GM18505 (cell line): ENCODE data around the gene DEFB124.
"Not testable (repeated sequence)": the region's sequence is repeated elsewhere in the genome, so short reads cannot be mapped to it uniquely, and the experiment has no call there.

Source experiments
- ATAC-seq: cut with Tn5 transposase; IDR thresholded peaks from one replicate; pipeline ENCODE4 v1.9.1; 2021; ENCODE audit not compliant: unreplicated experiment
- POLR2A ChIP-seq: IDR thresholded peaks from 4 replicates; pipeline ENCODE4 v1.6.1; 2011; ENCODE audit warnings: borderline replicate concordance; ENCODE audit not compliant: insufficient read depth, insufficient read length; ENCODE audit errors: extremely low read depth

DEFB124 gene

DNA sequence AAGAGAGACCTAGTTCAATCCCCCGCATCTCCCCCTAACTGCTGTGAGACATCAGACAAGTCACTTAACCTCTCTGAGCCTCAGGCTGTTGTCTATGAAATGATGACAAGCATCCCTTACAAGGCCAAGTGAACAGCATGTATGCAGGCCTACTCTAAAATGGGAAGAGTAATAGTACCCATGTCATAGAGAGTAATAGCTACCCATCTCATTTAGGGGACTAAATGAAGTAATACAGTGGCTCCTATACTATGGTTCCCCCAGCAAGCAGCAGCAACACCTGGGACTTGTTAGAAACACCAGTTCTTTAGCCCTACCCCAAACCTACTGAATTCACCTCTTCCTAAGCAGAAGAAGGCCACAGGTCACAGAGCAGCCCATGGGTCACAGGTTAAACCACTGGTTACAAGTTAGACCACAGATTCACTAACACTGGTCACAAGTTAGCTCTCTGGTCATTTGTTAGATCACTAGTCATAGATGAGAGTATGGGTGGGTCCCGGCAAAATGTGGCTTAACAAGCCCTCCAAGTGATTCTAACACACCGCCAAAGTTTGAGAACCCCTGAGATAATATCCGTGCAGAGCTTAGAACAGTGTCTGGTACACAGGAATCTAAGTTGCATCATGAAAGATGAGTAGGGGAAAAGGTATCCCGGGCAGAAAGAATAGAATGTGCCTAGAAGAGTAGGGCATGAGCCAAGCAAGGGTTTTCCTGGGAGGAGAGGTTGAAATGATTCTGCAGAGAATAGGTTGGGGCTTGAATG lies 1.4 kb downstream of the DEFB124 start:
- peak; percentile 12 for ATAC-seq
- TF ChIP-seq POLR2A, result no peak

DNA sequence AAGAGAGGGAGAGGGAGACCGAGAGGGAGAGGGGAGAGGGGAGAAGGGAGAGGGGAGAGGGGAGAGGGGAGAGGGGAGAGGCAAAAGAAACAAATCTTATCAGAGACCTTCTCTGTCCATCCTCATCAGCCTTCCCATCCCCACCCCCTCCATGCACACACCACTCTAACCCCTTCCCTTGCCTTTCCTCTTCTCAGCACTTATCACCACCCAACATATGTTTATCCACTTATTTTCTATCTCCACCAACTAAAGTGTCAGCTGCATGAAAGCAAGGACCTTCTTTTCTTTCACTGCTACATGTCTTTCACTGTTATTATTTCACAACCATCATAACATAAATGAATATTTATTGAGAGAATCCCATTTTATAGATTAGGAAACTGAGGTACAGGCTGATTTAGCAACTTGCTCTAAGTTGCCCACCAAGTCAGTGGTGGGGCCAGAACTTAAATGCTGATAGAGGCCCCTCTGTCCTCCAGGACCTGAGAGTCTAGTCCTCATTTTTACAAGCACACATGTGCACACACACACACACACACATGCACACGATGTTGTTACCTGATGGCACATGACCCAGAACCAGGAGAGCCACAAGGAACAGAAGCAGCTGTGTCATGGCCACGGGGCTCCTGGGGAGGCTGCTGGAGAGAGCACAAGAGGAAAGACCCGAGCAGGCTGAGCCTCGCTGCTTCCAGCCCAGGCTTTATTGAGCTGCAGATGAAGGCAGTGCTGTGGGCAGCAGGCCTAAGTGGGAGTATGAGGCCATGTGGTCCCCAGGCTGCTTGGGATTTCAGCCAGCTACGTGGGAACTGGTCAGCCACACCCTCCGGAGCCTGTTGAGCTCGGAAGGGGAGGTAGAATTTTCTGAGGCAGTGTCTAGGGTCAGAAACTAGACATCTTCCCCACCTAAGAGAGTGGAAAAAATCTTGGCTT lies 2.3 kb downstream of the DEFB124 start:
- TF ChIP-seq POLR2A, result no peak
- no peak for ATAC-seq

DNA sequence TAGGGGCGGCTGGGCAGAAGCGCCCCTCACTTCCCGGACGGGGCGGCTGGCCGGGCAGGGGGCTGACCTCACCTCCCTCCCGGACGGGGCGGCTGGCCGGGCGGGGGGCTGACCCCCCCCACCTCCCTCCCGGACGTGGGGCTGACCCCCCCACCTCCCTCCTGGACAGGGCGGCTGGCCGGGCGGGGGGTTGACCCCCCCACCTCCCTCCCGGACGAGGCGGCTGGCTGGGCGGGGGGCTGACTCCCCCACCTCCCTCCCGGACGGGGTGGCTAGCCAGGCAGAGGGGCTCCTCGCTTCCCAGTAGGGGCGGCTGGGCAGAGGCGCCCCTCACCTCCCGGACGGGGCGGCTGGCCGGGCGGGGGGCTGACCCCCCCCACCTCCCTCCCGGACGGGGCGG lies 4.0 kb downstream of the DEFB124 start:
- not testable (repeated sequence) for ATAC-seq

DNA sequence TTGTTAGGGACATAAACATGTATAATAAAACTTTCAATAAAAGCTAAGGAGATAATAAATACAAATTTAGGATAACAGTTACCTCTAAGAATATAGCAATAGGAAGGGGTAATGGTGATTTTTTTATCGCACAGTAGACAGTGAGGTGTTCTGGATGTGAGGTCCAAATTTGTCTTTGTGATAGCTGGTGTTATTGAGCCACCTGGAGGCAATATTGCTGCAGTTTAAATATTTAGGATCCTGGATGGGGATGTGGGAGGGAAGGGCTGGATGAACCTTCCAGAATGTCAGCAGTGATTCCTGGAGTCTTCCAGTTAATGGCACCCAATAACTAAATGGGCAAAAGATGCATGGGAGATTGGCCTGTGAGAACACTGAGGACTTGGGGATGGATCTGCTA lies 20.6 kb downstream of the DEFB124 start:
- no peak for TF ChIP-seq POLR2A
- no peak for ATAC-seq

DNA sequence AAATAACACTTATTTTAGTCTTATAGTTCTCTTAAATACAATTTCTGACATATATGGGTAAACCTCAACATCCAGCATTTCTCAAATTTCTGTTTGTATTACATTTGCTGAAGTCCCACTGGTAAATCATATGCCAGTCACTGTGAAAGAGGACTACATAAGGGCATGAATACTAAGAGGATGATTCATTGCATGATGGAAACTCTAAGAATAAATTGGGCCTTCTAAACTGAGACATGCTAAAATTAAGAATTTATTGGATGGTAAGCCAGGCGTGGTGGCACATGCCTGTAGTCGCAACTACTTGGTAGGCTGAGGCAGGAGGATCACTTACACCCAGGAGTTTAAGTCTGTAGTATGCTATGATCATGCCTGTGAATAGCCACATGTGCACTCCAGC lies 22.4 kb downstream of the DEFB124 start:
- no peak for ATAC-seq
- no peak for TF ChIP-seq POLR2A

DNA sequence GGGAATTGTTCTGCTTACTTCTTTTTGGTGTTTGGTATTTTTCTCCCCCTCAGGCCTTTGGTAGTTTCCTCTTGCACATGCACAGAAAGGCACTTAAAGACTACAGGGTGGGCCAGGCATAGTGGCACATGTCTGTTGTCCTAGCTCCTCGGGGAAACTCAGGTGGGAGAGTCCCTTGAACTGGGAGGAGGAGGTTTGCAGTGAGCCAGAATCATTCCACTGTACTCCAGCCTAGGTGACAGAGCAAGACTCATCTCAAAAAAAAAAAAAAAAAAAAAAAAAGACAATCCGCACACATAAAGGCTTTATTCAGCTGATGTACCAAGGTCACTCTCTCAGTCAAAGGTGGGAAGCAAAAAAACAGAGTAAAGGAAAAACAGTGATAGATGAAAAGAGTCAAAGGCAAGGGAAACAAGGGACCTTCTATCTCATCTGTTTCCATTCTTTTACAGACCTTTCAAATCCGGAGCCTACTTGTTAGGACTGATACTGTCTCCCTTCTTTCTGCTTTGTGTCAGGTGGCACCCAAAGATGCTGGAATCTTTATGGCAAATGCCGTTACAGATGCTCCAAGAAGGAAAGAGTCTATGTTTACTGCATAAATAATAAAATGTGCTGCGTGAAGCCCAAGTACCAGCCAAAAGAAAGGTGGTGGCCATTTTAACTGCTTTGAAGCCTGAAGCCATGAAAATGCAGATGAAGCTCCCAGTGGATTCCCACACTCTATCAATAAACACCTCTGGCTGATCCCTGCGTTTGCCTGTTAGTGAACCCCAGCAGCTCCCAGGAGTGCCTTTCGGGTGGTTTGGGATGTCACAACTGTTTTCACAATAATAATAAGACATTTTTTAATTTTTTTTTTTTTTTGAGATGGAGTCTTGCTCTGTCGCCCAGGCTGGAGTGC lies 25.2 kb downstream of the DEFB124 start:
- TF ChIP-seq POLR2A, result no peak
- no peak for ATAC-seq

DNA sequence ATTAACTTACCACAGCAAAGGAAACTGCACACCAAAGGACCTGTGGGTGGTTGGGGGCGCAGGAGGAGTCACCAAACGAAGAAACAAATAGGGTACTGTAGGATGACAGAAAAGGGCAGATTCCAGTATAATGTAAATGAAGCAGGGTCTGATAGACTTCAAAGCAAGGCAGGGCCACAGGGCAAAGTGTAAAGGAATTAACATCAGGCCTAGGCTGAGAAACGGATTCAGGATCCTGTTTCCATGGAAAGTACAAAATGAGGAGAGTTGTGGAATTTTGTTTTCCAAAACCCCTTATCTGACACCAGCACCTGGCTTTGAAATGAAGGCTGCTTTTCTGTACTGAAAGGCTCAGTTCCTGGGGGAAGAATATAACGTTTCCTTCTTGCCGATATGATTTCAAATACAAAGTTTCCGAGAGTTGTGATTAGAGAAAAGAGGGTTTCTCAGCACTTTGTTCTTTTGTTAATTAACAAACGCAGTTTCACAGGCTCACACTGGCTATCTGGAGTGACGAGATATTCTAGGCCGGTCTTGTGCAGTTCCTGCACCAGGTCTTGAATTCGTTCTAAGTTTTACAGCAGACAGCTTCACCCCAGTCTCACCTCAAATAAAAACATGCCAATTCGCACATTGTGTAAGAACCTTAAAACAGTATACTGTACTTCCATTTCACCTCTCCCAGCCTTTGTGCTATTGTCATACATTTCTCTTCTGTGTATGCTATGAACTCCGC lies 28.7 kb downstream of the DEFB124 start:
- TF ChIP-seq POLR2A, result no peak
- ATAC-seq, result no peak

DNA sequence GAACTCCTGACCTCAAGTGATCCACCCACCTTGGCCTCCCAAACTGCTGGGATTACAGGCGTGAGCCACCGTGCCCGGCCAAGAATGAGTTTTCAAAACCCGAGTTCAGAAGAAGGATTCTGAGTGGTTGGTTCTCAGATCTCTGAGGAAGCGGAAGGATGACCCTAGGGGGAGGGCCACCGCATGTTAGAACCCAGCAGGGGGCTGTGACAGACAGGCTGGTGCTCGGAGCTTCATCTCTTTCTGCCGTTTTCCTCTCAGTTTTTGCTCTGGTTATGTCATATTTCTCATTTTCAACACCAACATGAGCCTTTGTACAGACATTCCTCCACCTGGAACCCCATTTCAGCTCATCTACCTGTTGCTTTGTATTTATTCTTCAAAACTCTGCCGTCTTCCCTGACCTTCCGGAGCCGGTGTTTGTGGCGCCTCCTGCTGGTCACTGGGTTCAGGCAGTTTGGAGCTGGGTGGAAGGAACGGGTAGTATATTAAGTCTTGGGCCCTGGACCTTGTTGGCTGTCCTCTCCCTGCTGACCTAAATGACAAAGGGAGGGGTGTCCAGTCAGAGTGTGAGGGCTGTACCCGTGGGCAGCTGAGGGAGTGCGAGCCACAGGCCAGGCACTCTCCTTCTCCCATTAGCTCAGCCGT lies 34.8 kb downstream of the DEFB124 start, which contains the start of gene DEFB123:
Gene DEFB123, plus strand, starts transcription at position 621 of the 648 bp plus-strand sequence. CDS start 67 bp downstream, outside the sequence.
- TF ChIP-seq POLR2A, result no peak
- no peak for ATAC-seq

DNA sequence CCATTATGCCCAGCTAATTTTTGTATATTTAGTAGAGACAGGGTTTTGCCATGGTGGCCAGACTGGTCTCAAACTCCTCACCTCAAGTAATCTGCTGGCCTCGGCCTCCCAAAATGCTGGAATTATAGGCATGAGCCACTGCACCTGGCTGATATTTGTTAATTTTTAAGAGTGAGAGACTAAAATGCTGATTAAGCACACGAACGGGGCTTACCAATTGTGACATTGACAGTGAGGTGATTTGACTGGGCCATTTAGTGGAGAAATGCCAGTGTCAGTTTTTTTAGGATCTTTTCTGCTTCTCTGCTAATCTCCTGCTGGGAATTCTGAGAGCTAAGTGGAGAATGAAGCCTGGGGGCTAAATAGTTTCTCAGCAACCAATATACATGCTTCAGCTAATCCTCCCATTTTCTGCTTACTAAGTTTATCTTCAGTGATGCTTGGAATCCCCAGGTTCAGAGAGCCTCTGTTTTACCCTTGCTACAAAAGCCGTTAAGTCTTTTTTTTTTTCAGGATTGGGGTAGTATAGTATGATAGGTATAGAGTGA lies 44.3 kb downstream of the DEFB124 start:
- no peak for TF ChIP-seq POLR2A
- ATAC-seq, result no peak

DNA sequence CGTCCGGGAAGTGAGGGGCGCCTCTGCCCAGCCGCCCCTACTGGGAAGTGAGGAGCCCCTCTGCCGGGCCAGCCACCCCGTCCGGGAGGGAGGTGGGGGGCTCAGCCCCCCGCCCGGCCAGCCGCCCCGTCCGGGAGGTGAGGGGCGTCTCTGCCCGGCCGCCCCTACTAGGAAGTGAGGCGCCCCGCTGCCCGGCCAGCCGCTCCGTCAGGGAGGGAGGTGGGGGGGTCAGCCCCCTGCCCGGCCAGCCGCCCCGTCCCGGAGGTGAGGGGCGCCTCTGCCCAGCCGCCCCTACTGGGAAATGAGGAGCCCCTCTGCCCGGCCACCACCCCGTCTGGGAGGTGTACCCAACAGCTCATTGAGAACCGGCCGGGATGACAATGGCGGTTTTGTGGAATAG lies 47.4 kb downstream of the DEFB124 start:
- ATAC-seq, result not testable (repeated sequence)

DNA sequence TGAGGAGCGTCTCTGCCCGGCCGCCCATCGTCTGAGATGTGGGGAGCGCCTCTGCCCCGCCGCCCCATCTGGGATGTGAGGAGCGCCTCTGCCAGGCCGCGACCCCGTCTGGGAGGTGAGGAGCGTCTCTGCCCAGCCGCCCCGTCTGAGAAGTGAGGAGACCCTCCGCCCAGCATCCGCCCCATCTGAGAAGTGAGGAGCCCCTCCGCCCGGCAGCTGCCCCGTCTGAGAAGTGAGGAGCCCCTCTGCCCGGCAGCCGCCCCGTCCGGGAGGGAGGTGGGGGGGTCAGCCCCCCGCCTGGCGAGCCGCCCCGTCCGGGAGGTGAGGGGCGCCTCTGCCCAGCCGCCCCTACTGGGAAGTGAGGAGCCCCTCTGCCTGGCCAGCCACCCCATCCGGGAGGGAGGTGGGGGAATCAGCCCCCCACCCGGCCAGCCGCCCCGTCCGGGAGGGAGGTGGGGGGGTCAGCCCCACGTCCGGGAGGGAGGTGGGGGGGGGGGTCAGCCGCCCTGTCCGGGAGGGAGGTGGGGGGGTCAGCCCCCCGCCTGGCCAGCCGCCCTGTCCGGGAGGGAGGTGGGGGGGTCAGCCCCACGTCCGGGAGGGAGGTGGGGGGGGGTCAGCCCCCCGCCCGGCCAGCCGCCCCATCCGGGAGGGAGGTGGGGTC lies 47.9 kb downstream of the DEFB124 start:
- ATAC-seq, result not testable (repeated sequence)
